ENCODE data around the gene CD59. TPM values are rescaled to one million over a fixed set of nuclear protein-coding genes. Genes with fewer than 3 reads are reported as not detected.

The CD59 gene
- total and polyA plus RNA-seq, 2 donors (not counting 3 experiments of a cell fraction or from before 2014, with no cell fraction given) = 992 to 1,084 TPM

GRCh38 chr11:33751878-33752277 lies 15.7 kb upstream of the CD59 start:
- ChIA-PET POLR2A (no interaction called here), CTCF (interaction anchor here (1.0 kb wide), 1 partner anchor 9 kb away, joined by 3 read pairs; no protein-coding TSS in a partner anchor)
- Histone ChIP-seq H3K9ac (replicated peaks; ENCODE audit: extremely low read depth, insufficient read depth, low read length) (no peak overlapping the region), H3K27me3 (ENCODE audit: control insufficient read depth in 2 of 2, insufficient read depth in 2 of 2, low read length in 2 of 2) (no peaks in the 10 kb centered on the region), H3K9me3 (replicated peaks; ENCODE audit: control insufficient read depth, insufficient read depth, low read length) (no peaks in the 10 kb centered on the region), H3K4me2 (ENCODE audit: insufficient read depth, low read length) (no peak overlapping the region), H3K9me1 (replicated peaks; ENCODE audit: control insufficient read depth, extremely low read depth, insufficient read depth, low read length) (no peaks in the 10 kb centered on the region), H3K27ac (ENCODE audit: insufficient read depth, low read depth, low read length) (no peak overlapping the region), H2AFZ (ENCODE audit: low read depth, low read length) (no peak overlapping the region), H4K20me1 (replicated peaks; ENCODE audit: control insufficient read depth, extremely low read depth, insufficient read depth, low read length) (no peaks in the 10 kb centered on the region), H3K4me3 (replicated peaks in 1 of 3; ENCODE audit: insufficient read depth in 1 of 3, low read depth in 1 of 3, low read length in 3 of 3) (no peak overlapping the region), H3K79me2 (ENCODE audit: control insufficient read depth, insufficient read depth, low read length) (no peaks in the 10 kb centered on the region), H3K36me3 (ENCODE audit: control insufficient read depth in 2 of 2, extremely low read depth in 1 of 2, insufficient read depth in 2 of 2, low read length in 2 of 2) (peaks cover 6 to 10% of the 10 kb centered on the region in 2 experiments), H3K4me1 (ENCODE audit: control insufficient read depth, extremely low read depth, insufficient read depth, low read length) (no peaks in the 10 kb centered on the region)
- intact Hi-C loops (cut with micrococcal nuclease) (no loop called here), dilution Hi-C loops (cut with MboI; ENCODE audit: extremely low pct_ligation_motif_present, low sequenced_read_pairs) (no loop called here)
- BruUV-seq (replicated peaks) = no TSS peak
- no peak for DNase-seq (ENCODE audit: low read depth, low spot score)
- no peak for TF ChIP-seq MAX (IDR thresholded peaks at IDR 0.05; ENCODE audit: insufficient read depth, insufficient read length)
- TF ChIP-seq POLR2A (IDR thresholded peaks at IDR 0.05; ENCODE audit: low read depth, low read length) = no peak
- TF ChIP-seq FOS (IDR thresholded peaks at IDR 0.05; ENCODE audit: borderline replicate concordance, insufficient read depth, low read length) = no peak
- TF ChIP-seq JUN (IDR thresholded peaks at IDR 0.05; ENCODE audit: borderline replicate concordance, insufficient read depth, insufficient read length, low read depth) = no peak
- no peak for TF ChIP-seq MYC (IDR thresholded peaks at IDR 0.05; ENCODE audit: low read depth, low read length)
- TF ChIP-seq EZH2 (IDR thresholded peaks at IDR 0.05; ENCODE audit: borderline replicate concordance, low read depth, low read length, severe bottlenecking) = no peak
- no peak for TF ChIP-seq CTCF (IDR thresholded peaks at IDR 0.05; ENCODE audit: extremely low read depth in 1 of 2, insufficient read depth in 1 of 2, low read depth in 1 of 2, low read length in 2 of 2)
- TF ChIP-seq GATA2 (IDR thresholded peaks at IDR 0.05; ENCODE audit: insufficient read depth, insufficient read length, low read depth, low read length) = no peak
- TF ChIP-seq POLR2AphosphoS5 (IDR thresholded peaks at IDR 0.05; ENCODE audit: insufficient read depth, low read depth, low read length) = no peak
- no peak for FAIRE-seq

Measured in endothelial cell of umbilical vein (primary cell).